ENCODE results near the gene CCDC80.

The CCDC80 gene

GRCh38 chr3:112634786-112635541, 6.0 kb downstream of the CCDC80 start:
- no peak for FAIRE-seq
- no peak for DNase-seq (ENCODE audit: low spot score)

DNA sequence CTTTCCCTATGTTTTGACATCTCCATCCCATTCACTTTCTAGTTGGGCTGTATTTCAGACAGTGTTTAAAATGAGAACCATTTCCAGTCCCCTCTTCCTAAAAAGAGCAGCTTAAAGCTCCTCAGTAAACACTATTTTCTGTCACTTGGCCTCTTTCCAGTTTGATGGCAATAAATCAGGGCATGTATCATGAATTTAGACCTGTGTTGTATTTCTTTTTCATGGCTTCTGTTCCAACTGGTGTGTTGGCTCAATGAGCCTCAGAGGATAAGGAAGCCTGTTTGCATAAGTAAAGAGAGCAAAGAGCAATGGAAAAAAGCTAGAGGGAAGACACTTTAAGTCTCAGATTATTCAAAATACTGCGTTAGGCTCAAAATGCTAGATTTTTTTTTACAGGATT, 7.2 kb downstream of the CCDC80 start:
- DNase-seq (ENCODE audit: low spot score), result no peak
- no peak for FAIRE-seq

GRCh38 chr3:112633191-112633590, 7.8 kb downstream of the CCDC80 start:
- no peak for FAIRE-seq
- DNase-seq (ENCODE audit: low spot score), result no peak

DNA sequence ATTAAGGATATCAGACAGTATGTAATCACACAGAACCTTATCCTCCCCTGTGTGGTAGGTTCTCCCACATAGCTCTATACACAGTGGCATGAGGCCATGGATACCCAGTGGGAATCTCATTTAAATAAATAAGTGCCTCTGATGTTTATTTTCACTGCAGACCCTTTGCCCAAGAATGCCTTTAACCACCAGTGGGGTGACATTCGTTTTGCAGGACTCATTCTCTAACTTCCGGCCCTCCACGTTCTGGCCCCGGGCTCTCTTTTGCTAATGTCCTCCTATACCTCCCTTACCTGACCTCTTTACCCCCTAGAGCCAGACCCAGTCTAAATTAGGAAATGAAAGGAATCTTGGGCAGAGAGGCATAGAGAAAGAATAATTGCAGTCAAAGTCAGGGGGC, 8.3 kb downstream of the CCDC80 start:
- FAIRE-seq, result no peak
- no peak for DNase-seq (ENCODE audit: low spot score)

DNA sequence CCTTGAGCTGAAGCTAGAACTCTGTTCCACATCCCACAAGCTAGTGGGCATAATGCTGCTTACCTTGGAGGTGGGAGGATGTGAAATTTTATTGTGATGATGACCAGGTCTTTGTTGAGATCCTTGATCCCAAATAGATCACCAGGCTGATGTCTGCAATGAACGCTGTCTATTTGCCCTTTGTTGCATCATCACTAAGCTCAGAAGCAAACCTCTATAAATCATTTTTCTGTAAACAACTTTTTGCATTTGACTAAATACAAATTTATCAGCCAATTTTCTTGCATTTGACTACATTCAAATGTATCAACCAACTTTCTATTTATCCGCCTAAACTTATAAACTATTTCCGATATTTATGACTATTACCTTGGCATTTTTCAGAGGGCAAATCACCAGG, 9.7 kb downstream of the CCDC80 start:
- DNase-seq (ENCODE audit: low spot score) (no peak), FAIRE-seq (no peak)

DNA sequence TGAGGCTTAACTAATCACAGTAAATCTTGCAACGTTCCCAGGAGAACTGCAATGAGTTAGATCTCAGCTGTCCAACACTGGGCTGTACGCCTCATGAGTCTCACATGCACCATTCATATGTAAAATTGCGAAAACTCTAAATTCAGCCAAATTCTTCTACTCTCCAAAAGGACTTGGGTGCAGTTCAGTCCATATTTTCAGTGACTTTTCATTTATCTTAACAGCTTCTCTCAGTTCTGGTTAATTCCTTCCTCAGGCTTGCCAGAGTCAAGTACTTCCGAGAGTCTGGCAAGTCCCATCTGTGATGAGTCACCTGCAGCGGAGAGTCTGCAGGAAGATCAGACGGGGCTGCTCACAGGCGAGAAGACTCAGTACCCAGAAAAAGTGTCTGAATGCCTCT, 11.5 kb downstream of the CCDC80 start:
- FAIRE-seq (peak; percentile 27), DNase-seq (ENCODE audit: low spot score) (peak; percentile 77)

DNA sequence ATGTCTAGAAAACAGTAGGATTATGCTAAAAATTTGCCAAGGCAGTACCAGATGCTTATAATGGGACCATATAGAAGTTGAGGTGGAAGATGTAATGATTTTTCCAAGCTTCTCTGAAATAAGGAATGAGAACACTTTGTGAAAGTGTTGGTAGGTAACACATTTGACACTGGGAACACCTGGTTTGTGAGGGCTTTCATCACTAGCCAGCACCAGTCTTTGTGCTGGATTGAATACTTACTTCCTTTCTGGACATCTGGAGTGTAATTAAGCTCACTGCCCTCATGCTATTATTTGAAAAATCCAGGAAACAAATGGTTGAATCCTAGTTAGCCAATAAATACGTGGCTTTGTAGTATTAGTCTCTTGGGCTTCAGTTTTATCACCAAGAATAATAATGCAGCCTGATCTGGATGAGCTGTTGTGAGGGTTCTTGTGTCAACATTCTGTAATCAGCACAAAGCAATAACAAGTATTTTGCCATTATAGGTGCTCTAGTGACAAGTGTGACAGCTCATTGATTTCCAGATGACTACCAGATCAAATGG, 12.9 kb downstream of the CCDC80 start:
- FAIRE-seq (no peak), DNase-seq (ENCODE audit: low spot score) (no peak)

GRCh38 chr3:112627419-112627818, 13.5 kb downstream of the CCDC80 start:
- DNase-seq (ENCODE audit: low spot score) (no peak), FAIRE-seq (no peak)

DNA sequence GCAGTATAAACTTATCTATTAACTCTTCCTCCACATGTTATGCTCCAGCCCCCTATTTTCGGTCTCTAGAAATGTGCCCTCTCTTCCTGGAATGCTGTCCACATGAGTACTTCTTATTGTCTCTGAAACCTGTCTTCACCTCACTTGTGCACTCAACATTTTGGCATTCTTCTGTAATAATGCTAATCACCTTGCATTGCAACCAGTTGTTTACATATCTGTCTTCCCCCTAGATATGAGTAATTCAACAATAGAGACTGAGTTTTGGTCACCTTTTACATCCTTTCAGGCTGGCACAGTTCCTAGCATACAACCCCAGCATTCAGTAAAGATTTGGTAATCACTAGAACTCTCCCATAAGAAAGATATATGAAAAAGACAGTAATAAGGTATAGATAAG, 17.2 kb downstream of the CCDC80 start:
- FAIRE-seq (no peak), DNase-seq (ENCODE audit: low spot score) (no peak)

- FAIRE-seq (no peak), DNase-seq (ENCODE audit: low spot score) (no peak)
Measured at GRCh38 chr3:112623213-112623612, 17.7 kb downstream of the CCDC80 start.

DNA sequence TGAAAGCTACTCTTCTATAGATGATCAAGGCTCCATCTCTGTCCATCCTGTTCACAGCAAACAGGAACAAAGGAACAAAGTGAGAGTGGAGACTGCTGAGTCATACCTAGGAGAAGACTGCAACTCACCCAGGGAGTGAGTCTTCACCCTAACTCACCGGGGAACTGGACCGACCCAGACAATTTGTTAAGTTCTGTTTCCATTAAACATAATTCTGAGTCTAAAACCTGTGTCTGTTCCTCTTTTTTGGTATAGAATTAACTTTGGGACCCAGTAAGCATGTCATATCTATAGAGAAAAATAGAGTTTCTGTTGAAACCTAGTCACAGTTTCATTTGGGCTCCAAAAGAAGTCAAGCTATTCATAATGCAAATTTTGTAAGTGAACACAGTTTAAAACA, 21.6 kb downstream of the CCDC80 start:
- FAIRE-seq, result no peak
- no peak for DNase-seq (ENCODE audit: low spot score)

- no peak for FAIRE-seq
- no peak for DNase-seq (ENCODE audit: low spot score)
Measured at GRCh38 chr3:112617285-112617684, 23.7 kb downstream of the CCDC80 start.

DNA sequence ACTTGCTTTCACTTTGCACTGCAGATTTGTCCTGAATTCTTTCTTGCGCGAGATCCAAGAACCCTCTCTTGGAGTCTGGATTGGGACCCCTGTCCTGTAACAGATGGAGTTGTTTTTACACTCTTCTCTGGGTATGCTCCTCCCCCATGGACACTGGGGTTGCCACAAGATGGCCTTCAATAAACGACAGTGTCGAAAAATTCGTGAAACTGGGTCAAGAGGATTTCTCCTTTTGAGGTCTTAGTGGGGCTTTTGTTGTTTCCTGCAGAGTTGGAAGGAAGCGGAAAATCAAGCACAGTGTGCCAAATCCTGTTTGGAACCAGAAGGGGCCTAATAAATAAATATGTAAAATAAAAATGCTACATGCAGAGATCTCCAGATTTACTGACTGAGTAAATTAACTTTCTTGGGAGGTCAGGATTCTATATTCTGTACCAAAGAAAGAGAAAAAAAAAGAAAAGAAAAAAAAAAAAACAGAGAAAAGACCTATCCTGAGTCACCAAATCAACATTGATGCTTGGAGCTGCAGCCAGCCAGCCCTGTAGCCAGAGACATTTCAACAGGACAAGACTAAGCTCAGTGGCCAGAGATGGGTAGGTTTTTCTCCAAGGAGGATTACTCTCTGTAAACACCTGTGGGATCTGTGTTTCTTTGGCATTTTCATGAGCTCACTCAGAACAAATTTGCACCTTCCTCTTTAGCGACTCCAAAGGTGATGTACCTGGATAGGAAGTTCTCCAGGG, 24.8 kb downstream of the CCDC80 start:
- no peak for DNase-seq (ENCODE audit: low spot score)
- no peak for FAIRE-seq

GRCh38 chr3:112611752-112612515, 29.0 kb downstream of the CCDC80 start:
- FAIRE-seq, result no peak
- DNase-seq (ENCODE audit: low spot score), result no peak

DNA sequence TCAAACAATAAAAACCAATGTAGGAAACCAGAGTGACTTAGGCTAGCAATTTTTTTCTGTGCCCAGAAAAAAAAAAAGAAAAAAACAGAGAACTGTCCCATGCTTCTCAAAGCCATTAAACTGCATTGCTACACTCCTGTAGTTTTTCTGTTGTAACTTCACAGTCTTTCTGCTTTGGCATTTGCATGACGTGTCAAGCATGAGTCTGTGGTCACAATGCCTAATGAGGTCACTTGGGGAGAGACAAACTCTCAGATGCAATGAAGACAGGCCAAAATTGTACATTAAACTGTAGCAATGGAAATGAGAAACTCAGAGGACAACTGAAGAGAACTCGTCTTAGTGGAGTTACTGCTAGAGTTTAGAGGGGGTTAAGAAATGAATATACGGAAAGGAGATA, 30.8 kb downstream of the CCDC80 start:
- FAIRE-seq, result no peak
- DNase-seq (ENCODE audit: low spot score), result no peak

DNA sequence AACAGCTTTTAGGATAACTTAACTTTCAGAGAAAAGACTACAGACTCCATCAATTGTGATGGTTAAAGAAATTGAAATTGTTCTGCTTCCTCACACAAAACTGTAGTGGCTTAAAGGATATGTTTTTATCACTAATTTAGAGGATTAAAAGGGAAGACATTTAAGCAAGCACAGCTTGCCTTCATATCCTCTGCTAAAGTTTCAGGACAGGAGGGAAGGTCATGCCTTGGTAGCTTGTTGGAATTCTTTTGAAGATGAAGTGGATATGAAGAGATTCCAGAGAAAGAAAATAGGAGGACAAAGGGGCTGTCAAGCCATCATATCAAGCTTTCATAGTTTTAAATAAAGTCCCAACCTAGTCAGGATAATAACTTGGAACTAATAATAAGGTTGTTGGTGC, 33.1 kb downstream of the CCDC80 start:
- FAIRE-seq (no peak), DNase-seq (ENCODE audit: low spot score) (no peak)

- DNase-seq (ENCODE audit: low spot score) (no peak), FAIRE-seq (no peak)
Measured at GRCh38 chr3:112606098-112606497, 34.8 kb downstream of the CCDC80 start.

DNA sequence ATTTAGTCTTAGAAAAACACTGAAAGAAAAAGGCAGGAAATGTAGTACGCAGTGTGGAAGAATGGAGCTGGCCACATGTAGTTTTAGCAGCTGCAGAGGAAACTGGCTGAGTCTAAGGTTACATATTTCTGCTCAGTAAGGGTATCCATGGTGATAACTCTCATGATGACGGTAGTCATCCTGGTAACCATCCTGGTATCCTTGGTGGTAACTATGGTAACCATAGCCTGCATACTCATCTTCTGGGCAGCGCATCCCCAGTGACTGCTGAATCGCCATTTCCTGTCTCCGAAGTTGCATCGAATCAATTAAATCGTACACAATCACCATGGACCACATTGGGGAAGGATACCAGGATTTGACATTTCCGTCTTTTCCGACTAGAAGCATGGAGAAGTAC, 35.7 kb downstream of the CCDC80 start:
- FAIRE-seq, result peak; percentile 93
- peak; percentile 33 for DNase-seq (ENCODE audit: low spot score)

DNA sequence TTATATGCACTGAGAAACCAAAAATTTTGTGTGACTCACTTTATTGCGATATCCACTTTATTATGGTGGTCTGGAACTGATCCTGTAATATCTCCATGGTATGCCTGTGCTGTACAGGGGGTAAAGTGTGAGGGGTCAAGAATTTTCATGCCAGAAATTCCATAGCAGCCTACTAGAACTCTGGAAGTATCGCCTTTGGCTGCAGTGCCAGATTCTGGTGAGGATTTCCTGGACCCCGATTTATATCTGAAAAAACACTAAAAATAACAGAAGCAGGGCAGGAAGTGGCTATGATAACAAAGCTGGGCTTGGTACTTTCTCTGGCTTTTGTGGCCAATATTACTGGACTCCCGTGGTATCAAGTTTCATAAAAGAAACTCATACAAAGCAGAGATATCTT, 36.4 kb downstream of the CCDC80 start:
- DNase-seq (ENCODE audit: low spot score), result no peak
- no peak for FAIRE-seq

DNA sequence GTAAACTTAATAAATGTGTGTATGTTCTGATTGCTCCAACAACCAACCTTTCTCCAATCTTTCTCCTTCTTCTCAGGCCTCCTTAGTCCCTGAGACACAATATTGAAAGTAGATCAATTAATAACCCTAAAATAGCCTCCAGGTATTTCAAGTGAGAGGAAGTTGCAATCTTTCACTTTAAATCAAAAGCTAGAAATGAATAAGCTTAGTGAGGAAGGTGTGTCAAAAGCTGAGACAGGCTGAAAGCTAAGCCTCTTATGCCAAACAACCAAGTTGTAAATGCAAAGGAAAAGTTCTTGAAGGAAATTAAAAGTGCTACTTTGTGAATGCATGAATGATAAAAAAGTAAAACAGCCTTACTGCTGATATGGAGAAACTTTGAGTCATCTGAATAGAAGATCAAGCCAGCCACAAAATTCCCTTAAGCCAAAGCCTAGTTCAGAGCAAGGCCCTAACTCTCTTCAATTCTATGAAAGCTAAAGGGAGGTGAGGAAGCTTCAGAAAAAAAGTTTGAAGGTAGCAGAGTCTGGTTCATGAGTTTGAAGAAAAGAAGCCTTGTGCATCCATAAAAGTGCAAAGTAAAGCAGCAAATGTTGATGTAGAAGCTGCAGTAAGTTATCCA, 38.6 kb downstream of the CCDC80 start:
- no peak for DNase-seq (ENCODE audit: low spot score)

DNA sequence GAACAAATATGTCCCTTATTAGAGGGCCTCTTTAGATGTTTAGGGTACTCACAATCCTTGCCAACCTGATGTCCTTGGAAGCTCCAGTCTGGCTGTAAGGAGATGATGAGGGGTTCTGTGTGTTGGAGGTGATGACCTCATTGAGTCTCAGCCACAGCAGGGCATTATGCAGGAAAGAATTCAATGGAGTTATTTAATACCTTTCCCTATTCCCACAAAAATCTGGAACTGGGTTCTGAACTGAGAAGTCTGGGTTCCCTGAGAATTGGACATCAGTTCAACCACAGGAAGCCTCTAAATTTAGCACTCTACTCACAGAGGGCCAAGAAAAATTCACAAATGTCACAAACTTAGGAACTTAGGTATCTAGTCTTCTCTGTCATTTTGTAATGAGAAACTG, 42.2 kb downstream of the CCDC80 start:
- no peak for FAIRE-seq
- no peak for DNase-seq (ENCODE audit: low spot score)

More for the DNA sequence above, 38.6 kb downstream of the CCDC80 start:
- FAIRE-seq, result no peak

GRCh38 chr3:112597945-112598344, 43.0 kb downstream of the CCDC80 start:
- FAIRE-seq, result no peak

More at GRCh38 chr3:112597945-112598344, 43.0 kb downstream of the CCDC80 start:
- DNase-seq (ENCODE audit: low spot score), result no peak

Measured in urothelium cell line (cell line).